OCI-LY7 (cell line): ENCODE results near the gene RHOT1.

Experiments
- CTCF ChIP-seq: fragments of 200-600 bp; sonication (generic); conservative IDR thresholded peaks from 2 replicates; pipeline ENCODE4 v1.5.1; 2014; ENCODE audit warnings: mild to moderate bottlenecking, antibody characterized with exemption, low read length, moderate library complexity, mixed read lengths
- EZH2phosphoT487 ChIP-seq: fragments of 200-600 bp; sonication (generic); IDR thresholded peaks from 2 replicates; pipeline ENCODE4 v1.6.1; 2018; ENCODE audit warnings: low read depth, borderline replicate concordance, mild to moderate bottlenecking, mixed run types, antibody characterized with exemption, low read length, moderate library complexity, mixed read lengths

DNA sequence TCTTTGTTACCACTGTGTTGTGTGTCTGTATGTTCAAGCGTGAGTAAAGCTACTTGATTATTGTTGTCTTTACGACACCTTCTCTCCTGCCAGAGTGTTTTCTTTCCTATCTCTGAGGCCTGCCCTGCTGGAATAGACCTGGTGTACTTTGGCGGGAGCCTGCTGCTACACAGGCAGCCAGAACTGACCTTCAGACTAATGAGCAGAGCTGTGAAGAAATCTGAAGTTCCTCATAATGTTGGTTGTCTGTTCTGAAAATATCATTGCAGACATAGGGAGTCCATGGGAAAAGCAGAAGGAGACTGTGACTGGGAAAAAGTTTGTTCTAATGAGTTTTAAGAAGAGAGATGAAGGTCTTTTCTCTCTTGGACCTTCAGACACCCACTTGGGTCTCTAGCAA lies 9.8 kb downstream of the RHOT1 start:
- no peak for TF ChIP-seq CTCF
- no peak for TF ChIP-seq EZH2phosphoT487
